Thyroid gland (tissue), 4 donors: ENCODE data around the gene ARSA.

Source experiments
- POLR2A ChIP-seq, 2 donors: fragments of 450-650 bp; IDR thresholded peaks; one replicate each; pipeline ENCODE4 v1.6.1; 2017; ENCODE audit warnings: antibody characterized with exemption in 2 of 2, mild to moderate bottlenecking in 2 of 2, moderate library complexity in 1 of 2
- TF ChIP-seq, protein P1 (sequence below), 6 experiments: fragments of 200-600 bp in 3 of 6; fragments of 450-650 bp in 3 of 6; sonication (generic) in 3 of 6; IDR thresholded peaks; one replicate each; pipeline ENCODE4 v1.5.1; 2016 to 2019; ENCODE audit warnings: antibody characterized with exemption in 6 of 6, mild to moderate bottlenecking in 2 of 6, inconsistent platforms in 1 of 6, moderate library complexity in 1 of 6

DNA sequence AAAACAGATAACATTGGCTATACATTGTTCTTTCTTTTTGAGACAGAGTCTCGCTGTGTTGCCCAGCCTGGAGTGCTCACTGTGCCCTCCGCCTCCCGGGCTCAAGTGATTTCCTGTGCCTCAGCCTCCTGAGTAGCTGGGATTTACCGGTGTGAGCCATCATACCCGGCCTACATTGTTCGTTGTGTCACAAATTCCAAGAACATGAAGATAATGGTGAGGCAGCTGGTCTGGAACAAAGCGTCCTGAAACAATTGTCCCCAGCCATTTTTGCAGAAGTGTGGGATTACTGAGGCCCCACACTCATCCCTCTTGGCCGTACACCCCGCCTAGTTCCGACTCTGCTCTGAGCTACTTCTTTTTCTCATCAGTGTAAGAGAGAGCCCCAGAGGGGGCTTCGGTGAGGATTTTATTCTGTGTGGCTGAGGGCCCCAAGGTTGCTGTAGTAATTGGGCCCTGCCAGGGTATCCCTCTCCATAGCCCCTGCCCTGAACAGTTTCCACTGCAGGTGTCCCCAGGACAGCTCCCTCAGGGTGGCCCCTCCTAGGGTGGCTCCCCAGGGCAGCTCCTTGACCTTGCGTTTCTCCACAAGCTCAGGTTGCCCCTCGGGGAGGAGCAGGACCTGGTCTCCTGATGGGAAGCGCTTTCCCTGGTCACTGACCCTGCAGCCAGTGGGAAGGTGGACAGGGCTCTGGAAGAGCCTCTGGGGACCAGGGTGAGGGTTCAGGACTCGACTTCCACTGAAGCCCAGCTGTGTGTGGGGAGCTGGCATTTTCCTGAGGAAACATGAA, 13.1 kb upstream of the ARSA start:
- TF ChIP-seq, protein P1, sequence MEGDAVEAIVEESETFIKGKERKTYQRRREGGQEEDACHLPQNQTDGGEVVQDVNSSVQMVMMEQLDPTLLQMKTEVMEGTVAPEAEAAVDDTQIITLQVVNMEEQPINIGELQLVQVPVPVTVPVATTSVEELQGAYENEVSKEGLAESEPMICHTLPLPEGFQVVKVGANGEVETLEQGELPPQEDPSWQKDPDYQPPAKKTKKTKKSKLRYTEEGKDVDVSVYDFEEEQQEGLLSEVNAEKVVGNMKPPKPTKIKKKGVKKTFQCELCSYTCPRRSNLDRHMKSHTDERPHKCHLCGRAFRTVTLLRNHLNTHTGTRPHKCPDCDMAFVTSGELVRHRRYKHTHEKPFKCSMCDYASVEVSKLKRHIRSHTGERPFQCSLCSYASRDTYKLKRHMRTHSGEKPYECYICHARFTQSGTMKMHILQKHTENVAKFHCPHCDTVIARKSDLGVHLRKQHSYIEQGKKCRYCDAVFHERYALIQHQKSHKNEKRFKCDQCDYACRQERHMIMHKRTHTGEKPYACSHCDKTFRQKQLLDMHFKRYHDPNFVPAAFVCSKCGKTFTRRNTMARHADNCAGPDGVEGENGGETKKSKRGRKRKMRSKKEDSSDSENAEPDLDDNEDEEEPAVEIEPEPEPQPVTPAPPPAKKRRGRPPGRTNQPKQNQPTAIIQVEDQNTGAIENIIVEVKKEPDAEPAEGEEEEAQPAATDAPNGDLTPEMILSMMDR (IDR thresholded peaks at IDR 0.05): no peak
- TF ChIP-seq POLR2A (IDR thresholded peaks at IDR 0.05): no peak
